ENCODE measurements around the gene PRKN.

Gene PRKN

GRCh38 chr6:162343936-162344645 lies 383.5 kb downstream of the PRKN start:
- no peak for TF ChIP-seq CTCF (IDR thresholded peaks at IDR 0.05)

- no peak for TF ChIP-seq CTCF (IDR thresholded peaks at IDR 0.05)
These were observed 384.2 kb downstream of the PRKN start for GRCh38 chr6:162343198-162343935.

GRCh38 chr6:162337412-162337811 lies 390.2 kb downstream of the PRKN start:
- no peak for TF ChIP-seq CTCF (IDR thresholded peaks at IDR 0.05)

GRCh38 chr6:162336359-162336758 lies 391.2 kb downstream of the PRKN start:
- TF ChIP-seq CTCF (IDR thresholded peaks at IDR 0.05) = no peak

- TF ChIP-seq CTCF (IDR thresholded peaks at IDR 0.05) = no peak
These were observed 395.2 kb downstream of the PRKN start for GRCh38 chr6:162332365-162332764.

- TF ChIP-seq CTCF (IDR thresholded peaks at IDR 0.05) = no peak
These were observed 395.7 kb downstream of the PRKN start for GRCh38 chr6:162331911-162332310.

- TF ChIP-seq CTCF (IDR thresholded peaks at IDR 0.05) = no peak
These were observed 401.7 kb downstream of the PRKN start for GRCh38 chr6:162325826-162326225.

Measured in LNCAP (cell line).